ENCODE results near the gene MBNL1.

GRCh38 chr3:152345233-152345632, 76.5 kb downstream of the MBNL1 start:
- TF ChIP-seq ESRRG (CRISPR knock-in tag; IDR thresholded peaks at IDR 0.05) (no peak), ZC3H10 (CRISPR knock-in tag; IDR thresholded peaks at IDR 0.05) (no peak), PATZ1 (CRISPR knock-in tag; IDR thresholded peaks at IDR 0.05; ENCODE audit: borderline replicate concordance) (no peak), ZFP3 (CRISPR knock-in tag; IDR thresholded peaks at IDR 0.05) (no peak), ARNTL (CRISPR knock-in tag; IDR thresholded peaks at IDR 0.05; ENCODE audit: borderline replicate concordance, low read depth) (no peak), ZNF70 (CRISPR knock-in tag; IDR thresholded peaks at IDR 0.05) (no peak), ZNF565 (CRISPR knock-in tag; conservative IDR thresholded peaks at IDR 0.05; ENCODE audit: low read depth) (no peak), CSDC2 (CRISPR knock-in tag; IDR thresholded peaks at IDR 0.05) (no peak), RARB (CRISPR knock-in tag; IDR thresholded peaks at IDR 0.05) (no peak), TSHZ2 (CRISPR knock-in tag; IDR thresholded peaks at IDR 0.05) (no peak), SNAI2 (CRISPR knock-in tag; IDR thresholded peaks at IDR 0.05) (no peak), GLIS3 (CRISPR knock-in tag; IDR thresholded peaks at IDR 0.05) (no peak), TCF4 (CRISPR knock-in tag; IDR thresholded peaks at IDR 0.05; ENCODE audit: borderline replicate concordance) (no peak)
